Measurements from ENCODE around the gene GANAB. TPM values are rescaled to one million over a fixed set of nuclear protein-coding genes. Genes with fewer than 3 reads are reported as not detected.
A peak's percentile ranks its signal among the peaks of the same experiment; 100 is the strongest.
"Not testable (repeated sequence)": the region's sequence is repeated elsewhere in the genome, so short reads cannot be mapped to it uniquely, and the experiment has no call there.

The GANAB gene
- total and polyA plus RNA-seq, 2 experiments from 2014 or later: 224 to 312 TPM

GRCh38 chr11:62654297-62654696 is 7.9 kb upstream of the GANAB start:
- WGBS, 2 experiments (ENCODE audit: low coverage in 1 of 2, low lambda C conversion rate in 2 of 2, missing lambda C conversion rate in 2 of 2): 97 to 99% methylated on average over 11 of the region's 11 CpGs

GRCh38 chr11:62652161-62653006 is 6.0 kb upstream of the GANAB start:
- H3K36me3 ChIP-seq (ENCODE audit: low read depth): no peaks in the 10 kb centered on the region
- H3K4me2 ChIP-seq (ENCODE audit: unreplicated experiment): peak overlapping the region; percentile 96
- H3K9me2 ChIP-seq (ENCODE audit: insufficient read depth): no peaks in the 10 kb centered on the region
- H2AFZ ChIP-seq: peak overlapping the region; percentile 100
- H3K9ac ChIP-seq: peak overlapping the region; percentile 91
- H3K27ac ChIP-seq: peak overlapping the region; percentile 86
- peaks cover 43% of the 10 kb centered on the region for H3K79me2 ChIP-seq (ENCODE audit: insufficient read depth)
- H3F3A ChIP-seq (ENCODE audit: insufficient read depth): peaks cover 3% of the 10 kb centered on the region; the same call in 1 of the 2 replicates
- peaks cover 12% of the 10 kb centered on the region for H3K4me1 ChIP-seq (ENCODE audit: insufficient read depth)
- peak; percentile 52 for DNase-seq
- in situ Hi-C loops (cut with MboI): no loop called here
- TF ChIP-seq EZH2phosphoT487 (IDR thresholded peaks at IDR 0.05; ENCODE audit: insufficient read depth, low read depth): no peak
- TF ChIP-seq EZH2 (IDR thresholded peaks at IDR 0.05; ENCODE audit: insufficient read depth, poor library complexity, severe bottlenecking): no peak
- H3K9me3 ChIP-seq (ENCODE audit: low read depth): no peaks in the 10 kb centered on the region
- peak overlapping the region; percentile 92 for H3K4me3 ChIP-seq
- no peaks in the 10 kb centered on the region for H3K27me3 ChIP-seq (replicated peaks; ENCODE audit: insufficient read depth)
- H4K20me1 ChIP-seq (ENCODE audit: insufficient read depth): no peaks in the 10 kb centered on the region
- WGBS, 2 experiments (ENCODE audit: low coverage in 1 of 2, low lambda C conversion rate in 2 of 2, missing lambda C conversion rate in 2 of 2): 29 to 30% methylated on average over 16 of the region's 16 CpGs

More at GRCh38 chr11:62654297-62654696, 7.9 kb upstream of the GANAB start:
- Histone ChIP-seq H3K79me2 (ENCODE audit: insufficient read depth) (peaks cover 38% of the 10 kb centered on the region), H3K4me1 (ENCODE audit: insufficient read depth) (peaks cover 11% of the 10 kb centered on the region), H3K4me2 (ENCODE audit: unreplicated experiment) (no peak overlapping the region), H3F3A (ENCODE audit: insufficient read depth) (no peaks in the 10 kb centered on the region), H3K36me3 (ENCODE audit: low read depth) (no peaks in the 10 kb centered on the region), H3K9ac (no peak overlapping the region), H3K27ac (no peak overlapping the region), H3K4me3 (no peak overlapping the region), H3K9me3 (ENCODE audit: low read depth) (no peaks in the 10 kb centered on the region), H3K27me3 (replicated peaks; ENCODE audit: insufficient read depth) (no peaks in the 10 kb centered on the region), H3K9me2 (ENCODE audit: insufficient read depth) (no peaks in the 10 kb centered on the region), H4K20me1 (ENCODE audit: insufficient read depth) (no peaks in the 10 kb centered on the region), H2AFZ (0 out of 2 replicates have a peak overlapping the region, but pooled peaks have one; percentile 27)
- TF ChIP-seq EZH2 (IDR thresholded peaks at IDR 0.05; ENCODE audit: insufficient read depth, poor library complexity, severe bottlenecking): no peak
- TF ChIP-seq EZH2phosphoT487 (IDR thresholded peaks at IDR 0.05; ENCODE audit: insufficient read depth, low read depth): no peak
- no peak for DNase-seq
- in situ Hi-C loops (cut with MboI): no loop called here

- DNase-seq; in situ Hi-C loops (cut with MboI); H3K27ac ChIP-seq; H3K4me2 ChIP-seq (ENCODE audit: unreplicated experiment); H3K9ac ChIP-seq; H3K9me2 ChIP-seq (ENCODE audit: insufficient read depth); H4K20me1 ChIP-seq (ENCODE audit: insufficient read depth); H3K27me3 ChIP-seq (replicated peaks; ENCODE audit: insufficient read depth); H3K36me3 ChIP-seq (ENCODE audit: low read depth); H3K9me3 ChIP-seq (ENCODE audit: low read depth); H3K4me3 ChIP-seq; H2AFZ ChIP-seq: not testable (repeated sequence)
- Histone ChIP-seq H3K79me2 (ENCODE audit: insufficient read depth) (peaks cover 54% of the 10 kb centered on the region), H3K4me1 (ENCODE audit: insufficient read depth) (peaks cover 19% of the 10 kb centered on the region), H3F3A (ENCODE audit: insufficient read depth) (peaks cover 10% of the 10 kb centered on the region; the same call in 1 of the 2 replicates)
- WGBS, 2 experiments (ENCODE audit: low coverage in 1 of 2, low lambda C conversion rate in 2 of 2, missing lambda C conversion rate in 2 of 2): 94% methylated on average over 12 of the region's 12 CpGs
Measured at GRCh38 chr11:62650283-62650682, 3.9 kb upstream of the GANAB start.

GRCh38 chr11:62649486-62649885 is 3.1 kb upstream of the GANAB start:
- peaks cover 25% of the 10 kb centered on the region for H3K4me1 ChIP-seq (ENCODE audit: insufficient read depth)
- 89 to 90% methylated on average over 11 of the region's 11 CpGs for WGBS, 2 experiments (ENCODE audit: low coverage in 1 of 2, low lambda C conversion rate in 2 of 2, missing lambda C conversion rate in 2 of 2)
- no peak overlapping the region for H3K4me3 ChIP-seq
- H3K27me3 ChIP-seq (replicated peaks; ENCODE audit: insufficient read depth): no peaks in the 10 kb centered on the region
- H3K9me3 ChIP-seq (ENCODE audit: low read depth): no peaks in the 10 kb centered on the region
- DNase-seq: no peak
- in situ Hi-C loops (cut with MboI): no loop called here
- peaks cover 62% of the 10 kb centered on the region for H3K79me2 ChIP-seq (ENCODE audit: insufficient read depth)
- H3K4me2 ChIP-seq (ENCODE audit: unreplicated experiment): no peak overlapping the region
- H3K36me3 ChIP-seq (ENCODE audit: low read depth): no peaks in the 10 kb centered on the region; the same call in 1 of the 2 replicates
- TF ChIP-seq EZH2phosphoT487 (IDR thresholded peaks at IDR 0.05; ENCODE audit: insufficient read depth, low read depth) (no peak), EZH2 (IDR thresholded peaks at IDR 0.05; ENCODE audit: insufficient read depth, poor library complexity, severe bottlenecking) (no peak)
- H2AFZ ChIP-seq: no peak overlapping the region
- no peak overlapping the region for H3K9ac ChIP-seq
- no peaks in the 10 kb centered on the region for H4K20me1 ChIP-seq (ENCODE audit: insufficient read depth)
- no peaks in the 10 kb centered on the region for H3K9me2 ChIP-seq (ENCODE audit: insufficient read depth)
- H3F3A ChIP-seq (ENCODE audit: insufficient read depth): peaks cover 10% of the 10 kb centered on the region; the same call in 1 of the 2 replicates
- H3K27ac ChIP-seq: no peak overlapping the region
